HEK293 (cell line): ENCODE measurements around the gene RIOK1.

Experiments
- CTCF ChIA-PET: fragments of 350-600 bp; formaldehyde crosslinking; extraction: SDS; loops from one replicate; lab custom pipeline; 2021; ENCODE audit warnings: antibody characterized with exemption; lab: Yijun Ruan, JAX
- POLR2A ChIA-PET: fragments of 300-600 bp; formaldehyde crosslinking; extraction: SDS; loops from one replicate; lab custom pipeline; 2020; ENCODE audit warnings: antibody characterized with exemption, inconsistent platforms; lab: Yijun Ruan, JAX
- H3K27ac ChIP-seq: fragments of 200-500 bp; sonication (Bioruptor generic); 2 replicates; pipeline ENCODE4 v1.5.1; 2014; ENCODE audit warnings: low read depth, low read length, control low read depth, inconsistent platforms; ENCODE audit errors: extremely low read depth
- H3K36me3 ChIP-seq, 2 experiments: fragments of 200-500 bp in 1 of 2; sonication (Bioruptor generic) in 1 of 2; 1 replicate in 1 of 2; 2 replicates in 1 of 2; pipeline ENCODE4 v1.5.1; 2014 to 2017; ENCODE audit warnings: inconsistent platforms in 2 of 2, low read length in 2 of 2; ENCODE audit not compliant: control insufficient read depth in 2 of 2, insufficient read depth in 1 of 2
- H3K4me1 ChIP-seq: fragments of 200-500 bp; sonication (Bioruptor generic); 2 replicates; pipeline ENCODE4 v1.5.1; 2014; ENCODE audit warnings: mild to moderate bottlenecking, low read length, inconsistent platforms; ENCODE audit not compliant: control insufficient read depth, insufficient read depth
- H3K4me3 ChIP-seq: 2 replicates; pipeline ENCODE4 v1.5.1; 2011; ENCODE audit warnings: low read depth, mild to moderate bottlenecking, control low read depth, low read length, moderate library complexity
- H3K9me3 ChIP-seq: fragments of 200-500 bp; sonication (Bioruptor generic); 2 replicates; pipeline ENCODE4 v1.5.1; 2014; ENCODE audit warnings: low read depth, low read length, inconsistent platforms; ENCODE audit not compliant: control insufficient read depth, insufficient read depth
- KLF8 ChIP-seq: fragments of 450-650 bp; formaldehyde crosslinking; IDR thresholded peaks from 2 replicates; pipeline ENCODE4 v1.5.1; 2016; ENCODE audit warnings: missing biosample characterization, missing genetic modification characterization
- PRDM2 ChIP-seq: fragments of 450-650 bp; formaldehyde crosslinking; IDR thresholded peaks from 2 replicates; pipeline ENCODE4 v1.5.1; 2016; ENCODE audit warnings: missing biosample characterization, missing genetic modification characterization, borderline replicate concordance
- REST ChIP-seq: fragments of 450-650 bp; formaldehyde crosslinking; IDR thresholded peaks from 2 replicates; pipeline ENCODE4 v1.5.1; 2016; ENCODE audit warnings: missing biosample characterization, missing genetic modification characterization
- ZBTB44 ChIP-seq: fragments of 450-650 bp; IDR thresholded peaks from 2 replicates; pipeline ENCODE4 v1.5.1; 2018; ENCODE audit warnings: missing biosample characterization, mild to moderate bottlenecking, missing genetic modification characterization
- ZNF10 ChIP-seq: fragments of 450-650 bp; formaldehyde crosslinking; IDR thresholded peaks from 2 replicates; pipeline ENCODE4 v1.5.1; 2017; ENCODE audit warnings: missing biosample characterization, missing genetic modification characterization
- ZNF148 ChIP-seq: fragments of 450-650 bp; formaldehyde crosslinking; IDR thresholded peaks from 2 replicates; pipeline ENCODE4 v1.5.0; 2017; ENCODE audit warnings: missing biosample characterization, missing genetic modification characterization, borderline replicate concordance
- ZNF184 ChIP-seq: fragments of 450-650 bp; IDR thresholded peaks from 2 replicates; pipeline ENCODE4 v1.5.1; 2018; ENCODE audit warnings: missing biosample characterization, mild to moderate bottlenecking, missing genetic modification characterization
- ZNF221 ChIP-seq: fragments of 450-650 bp; formaldehyde crosslinking; IDR thresholded peaks from 2 replicates; pipeline ENCODE4 v1.5.1; 2017; ENCODE audit warnings: missing biosample characterization, missing genetic modification characterization, borderline replicate concordance
- ZNF292 ChIP-seq: fragments of 450-650 bp; formaldehyde crosslinking; IDR thresholded peaks from 2 replicates; pipeline ENCODE4 v1.5.1; 2016; ENCODE audit warnings: low read depth, missing biosample characterization, missing genetic modification characterization, borderline replicate concordance
- ZNF416 ChIP-seq: fragments of 450-650 bp; formaldehyde crosslinking; IDR thresholded peaks from 2 replicates; pipeline ENCODE4 v1.5.1; 2016; ENCODE audit warnings: missing biosample characterization, missing genetic modification characterization
- ZNF501 ChIP-seq: fragments of 450-650 bp; formaldehyde crosslinking; IDR thresholded peaks from 2 replicates; pipeline ENCODE4 v1.5.1; 2016; ENCODE audit warnings: missing biosample characterization, missing genetic modification characterization
- ZNF585B ChIP-seq: fragments of 450-650 bp; formaldehyde crosslinking; IDR thresholded peaks from 2 replicates; pipeline ENCODE4 v1.5.1; 2016; ENCODE audit warnings: missing biosample characterization, missing genetic modification characterization
- ZNF623 ChIP-seq: fragments of 450-650 bp; formaldehyde crosslinking; IDR thresholded peaks from 2 replicates; pipeline ENCODE4 v1.5.1; 2016; ENCODE audit warnings: missing biosample characterization, missing genetic modification characterization
- ZNF645 ChIP-seq: fragments of 450-650 bp; formaldehyde crosslinking; IDR thresholded peaks from 2 replicates; pipeline ENCODE4; 2016; ENCODE audit warnings: missing biosample characterization, missing genetic modification characterization
- ZNF658 ChIP-seq: fragments of 450-650 bp; formaldehyde crosslinking; IDR thresholded peaks from 2 replicates; pipeline ENCODE4; 2016; ENCODE audit warnings: missing biosample characterization, missing genetic modification characterization
- ZNF707 ChIP-seq: fragments of 450-650 bp; formaldehyde crosslinking; IDR thresholded peaks from 2 replicates; pipeline ENCODE4 v1.5.1; 2016; ENCODE audit warnings: missing biosample characterization, missing genetic modification characterization
- ZSCAN4 ChIP-seq: fragments of 450-650 bp; formaldehyde crosslinking; IDR thresholded peaks from 2 replicates; pipeline ENCODE4 v1.5.1; 2017; ENCODE audit warnings: missing biosample characterization, missing genetic modification characterization

Gene RIOK1

GRCh38 chr6:7419065-7419464 lies 29.5 kb downstream of the RIOK1 start (continued):
- TF ChIP-seq ZNF148 (tag by site-specific recombination), result no peak
- TF ChIP-seq ZNF10 (tag by site-specific recombination), result no peak
- TF ChIP-seq ZNF658, result no peak
- TF ChIP-seq ZNF501 (tag by site-specific recombination), result no peak
- TF ChIP-seq ZSCAN4 (tag by site-specific recombination), result no peak
- TF ChIP-seq ZNF707 (tag by site-specific recombination), result no peak

- peaks cover 13 to 28% of the 10 kb centered on the region in 2 experiments for H3K36me3 ChIP-seq
- ChIA-PET CTCF (interaction anchor here (1.0 kb wide), 1 partner anchor 153 kb away, joined by 3 read pairs; no protein-coding TSS in a partner anchor), POLR2A (no interaction called here)
- no peak overlapping the region for H3K4me3 ChIP-seq
- no peak for TF ChIP-seq ZNF292
- no peak for TF ChIP-seq ZNF221 (tag by site-specific recombination)
- TF ChIP-seq ZBTB44, result no peak
- peaks cover 7% of the 10 kb centered on the region for H3K4me1 ChIP-seq
- no peaks in the 10 kb centered on the region for H3K9me3 ChIP-seq
- H3K27ac ChIP-seq, result no peak overlapping the region
Observed at GRCh38 chr6:7421066-7421465, 31.5 kb downstream of the RIOK1 start.

- peaks cover 3% of the 10 kb centered on the region; the same call in 1 of the 2 replicates for H3K4me1 ChIP-seq
- H3K27ac ChIP-seq, result no peak overlapping the region
- CTCF ChIA-PET, result interaction anchor here (0.6 to 1.5 kb wide), 5 partner anchors 12 to 214 kb away, joined by 3 to 7 read pairs (median 5); no protein-coding TSS in a partner anchor
- no peaks in the 10 kb centered on the region for H3K9me3 ChIP-seq
- POLR2A ChIA-PET, result no interaction called here
- H3K36me3 ChIP-seq, result peaks cover 0 to 6% of the 10 kb centered on the region in 2 experiments; a peak in 1 of 3 replicates
- H3K4me3 ChIP-seq, result no peak overlapping the region
- TF ChIP-seq KLF8 (tag by site-specific recombination), result no peak
- no peak for TF ChIP-seq ZNF184 (tag by site-specific recombination)
- no peak for TF ChIP-seq ZNF416 (tag by site-specific recombination)
- no peak for TF ChIP-seq REST
- no peak for TF ChIP-seq ZNF623 (tag by site-specific recombination)
- no peak for TF ChIP-seq ZNF585B (tag by site-specific recombination)
- no peak for TF ChIP-seq PRDM2 (tag by site-specific recombination)
- TF ChIP-seq ZNF645 (tag by site-specific recombination), result no peak
Observed at GRCh38 chr6:7424058-7424457, 34.5 kb downstream of the RIOK1 start.
